Stimulated activated CD4-positive, alpha-beta T cell treated with anti-CD3 and anti-CD28 coated beads, TNF-alpha, amount 100 ng/mL, for 1 hour (primary cell): ENCODE results near the gene KBTBD3.
"Not testable (repeated sequence)": the region's sequence is repeated elsewhere in the genome, so short reads cannot be mapped to it uniquely, and the experiment has no call there.

Experiments used
- DNase-seq, 3 donors: peaks; one replicate each; pipeline ENCODE4 v3.0.0-alpha.2; 2020; ENCODE audit warnings: low read depth in 3 of 3, low spot score in 1 of 3

The KBTBD3 gene

GRCh38 chr11:106012744-106013143, 64.4 kb downstream of the KBTBD3 start:
- DNase-seq = no peak

GRCh38 chr11:106011481-106011880, 65.7 kb downstream of the KBTBD3 start:
- no peak for DNase-seq

- not testable (repeated sequence) for DNase-seq
Observed at GRCh38 chr11:106003094-106003493, 74.1 kb downstream of the KBTBD3 start.

DNA sequence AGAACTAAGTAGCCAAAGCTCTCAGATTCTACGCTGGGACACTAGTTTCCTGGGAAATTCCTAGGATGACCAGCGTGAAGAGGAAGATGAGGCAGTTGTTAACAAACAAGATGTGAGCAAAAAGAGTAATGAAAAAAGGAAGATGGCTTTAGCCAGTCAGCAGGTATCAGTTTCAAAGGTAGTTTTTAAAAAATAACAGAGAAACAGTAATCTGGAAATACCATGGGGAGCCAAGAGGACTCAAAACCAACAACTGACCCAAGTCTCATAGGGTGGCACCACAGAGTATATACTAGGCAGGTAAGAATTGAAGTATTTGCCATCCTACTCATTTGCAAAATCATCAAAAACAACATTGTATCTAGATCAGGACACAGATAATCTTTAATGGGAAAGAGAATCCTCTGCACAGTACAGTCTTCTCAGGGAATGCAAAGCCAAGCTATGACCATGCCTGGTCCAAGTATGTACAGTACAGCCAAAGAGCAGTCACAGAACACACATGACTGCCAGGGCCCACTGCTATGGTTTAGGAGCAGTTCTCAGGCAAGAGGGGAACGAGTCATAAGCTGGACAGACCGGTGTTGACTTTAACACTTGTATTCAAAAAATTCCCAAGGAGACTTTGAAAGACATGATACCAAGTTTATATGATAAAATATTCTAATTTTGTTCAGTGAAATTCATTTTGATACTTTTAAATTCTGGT, 75.7 kb downstream of the KBTBD3 start:
- no peak for DNase-seq
